Fibroblast of the aortic adventitia (primary cell): ENCODE results near the gene PANK4. TPM values are rescaled to one million over a fixed set of nuclear protein-coding genes. Genes with fewer than 3 reads are reported as not detected.

Source experiments
- DNase-seq: peaks from one replicate; pipeline ENCODE4 v3.0.0-alpha.2; 2010; ENCODE audit warnings: low read depth
- H3K4me3 ChIP-seq: 2 replicates; pipeline ENCODE4 v1.5.1; 2011; ENCODE audit warnings: low read depth, mild to moderate bottlenecking, control low read depth, low read length, moderate library complexity
- total RNA-seq: library from RNA; depleted of rRNA; stranded (reverse); fragments of >200 nt; gene quantifications from 2 replicates; pipeline ENCODE4 v1.2.3, GENCODE V29; 2012; ENCODE audit warnings: low replicate concordance
- TF ChIP-seq, protein P1 (sequence below): IDR thresholded peaks from 2 replicates; pipeline ENCODE4 v1.5.1; 2011; ENCODE audit warnings: mild to moderate bottlenecking, low read length, control low read depth, inconsistent platforms; ENCODE audit not compliant: insufficient read depth

The PANK4 gene
- total RNA-seq, 1 donor, result 22.8 TPM

DNA sequence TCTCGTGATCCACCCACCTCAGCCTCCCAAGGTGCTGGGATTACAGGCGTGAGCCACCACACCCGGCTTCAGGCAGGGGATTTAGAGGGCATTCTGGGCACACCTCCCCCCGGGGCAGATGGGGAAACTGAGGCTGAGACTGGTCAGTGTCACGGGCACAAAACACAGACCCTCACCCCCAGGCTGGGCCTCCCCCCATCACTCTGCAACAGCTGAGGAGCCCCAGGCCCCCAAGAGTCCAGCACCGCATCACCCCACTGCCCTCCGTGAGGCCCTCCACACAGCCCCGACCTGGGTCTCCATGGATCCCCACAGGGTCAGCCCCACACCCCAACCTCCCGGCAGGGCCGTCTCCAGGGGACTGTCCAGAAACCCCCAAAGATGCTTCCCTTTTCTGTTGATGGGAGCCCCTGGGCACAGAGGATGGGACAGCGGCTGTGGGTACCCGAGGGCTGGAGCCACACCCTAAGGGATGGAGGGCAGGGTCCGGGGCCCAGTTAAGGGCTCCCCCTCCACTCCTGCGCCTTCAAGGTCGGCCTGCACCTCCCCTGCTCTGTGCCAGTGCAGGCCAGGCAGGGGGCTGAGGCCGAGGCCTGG, 40.8 kb upstream of the PANK4 start:
- no peak overlapping the region for H3K4me3 ChIP-seq
- DNase-seq, result no peak
- TF ChIP-seq, protein P1, sequence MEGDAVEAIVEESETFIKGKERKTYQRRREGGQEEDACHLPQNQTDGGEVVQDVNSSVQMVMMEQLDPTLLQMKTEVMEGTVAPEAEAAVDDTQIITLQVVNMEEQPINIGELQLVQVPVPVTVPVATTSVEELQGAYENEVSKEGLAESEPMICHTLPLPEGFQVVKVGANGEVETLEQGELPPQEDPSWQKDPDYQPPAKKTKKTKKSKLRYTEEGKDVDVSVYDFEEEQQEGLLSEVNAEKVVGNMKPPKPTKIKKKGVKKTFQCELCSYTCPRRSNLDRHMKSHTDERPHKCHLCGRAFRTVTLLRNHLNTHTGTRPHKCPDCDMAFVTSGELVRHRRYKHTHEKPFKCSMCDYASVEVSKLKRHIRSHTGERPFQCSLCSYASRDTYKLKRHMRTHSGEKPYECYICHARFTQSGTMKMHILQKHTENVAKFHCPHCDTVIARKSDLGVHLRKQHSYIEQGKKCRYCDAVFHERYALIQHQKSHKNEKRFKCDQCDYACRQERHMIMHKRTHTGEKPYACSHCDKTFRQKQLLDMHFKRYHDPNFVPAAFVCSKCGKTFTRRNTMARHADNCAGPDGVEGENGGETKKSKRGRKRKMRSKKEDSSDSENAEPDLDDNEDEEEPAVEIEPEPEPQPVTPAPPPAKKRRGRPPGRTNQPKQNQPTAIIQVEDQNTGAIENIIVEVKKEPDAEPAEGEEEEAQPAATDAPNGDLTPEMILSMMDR, result no peak

DNA sequence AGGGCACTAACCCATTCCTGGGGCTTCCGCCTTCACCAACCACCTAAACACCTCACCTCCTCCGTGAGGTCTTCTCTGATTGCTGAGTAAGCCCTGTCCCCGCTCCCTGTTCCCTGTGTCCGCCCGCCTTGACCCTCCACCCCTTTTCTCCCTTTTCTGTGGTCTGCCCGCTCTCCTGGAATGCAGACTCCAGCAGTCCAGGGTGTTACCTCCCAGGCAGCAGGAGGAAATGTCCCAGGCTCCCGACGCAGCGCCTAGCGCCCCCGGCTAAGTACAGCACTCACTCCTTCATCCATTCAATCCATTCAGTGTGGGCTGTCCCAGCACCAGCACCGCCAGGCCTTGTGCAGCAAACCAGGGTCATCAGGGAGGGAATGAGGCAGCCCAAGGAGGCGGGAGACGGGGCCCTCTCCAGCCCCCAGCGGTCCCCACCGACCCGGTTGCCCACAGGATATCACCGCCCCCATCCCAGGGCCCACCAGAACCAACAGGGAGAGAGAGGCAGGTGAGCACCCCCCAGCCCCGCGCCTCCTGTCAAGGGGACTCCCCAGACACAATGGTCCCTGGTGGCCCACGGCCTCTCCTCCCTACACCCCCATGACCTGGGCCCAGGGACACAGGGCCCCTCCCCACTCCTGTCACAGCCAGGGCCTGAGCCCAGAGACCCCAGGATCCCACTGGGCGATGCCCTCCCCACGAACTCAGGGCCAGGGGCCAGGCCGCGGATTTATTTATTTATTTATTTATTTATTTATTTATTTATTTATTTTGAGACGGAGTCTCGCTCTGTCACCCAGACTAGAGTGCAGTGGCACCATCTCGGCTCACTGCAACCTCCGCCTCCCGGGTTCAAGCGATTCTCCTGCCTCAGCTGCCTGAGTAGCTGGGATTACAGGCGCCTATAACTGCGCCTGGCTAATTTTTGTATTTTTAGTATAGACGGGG, 40.0 kb upstream of the PANK4 start:
- DNase-seq, result no peak
- TF ChIP-seq, protein P1, result no peak
- no peak overlapping the region for H3K4me3 ChIP-seq

DNA sequence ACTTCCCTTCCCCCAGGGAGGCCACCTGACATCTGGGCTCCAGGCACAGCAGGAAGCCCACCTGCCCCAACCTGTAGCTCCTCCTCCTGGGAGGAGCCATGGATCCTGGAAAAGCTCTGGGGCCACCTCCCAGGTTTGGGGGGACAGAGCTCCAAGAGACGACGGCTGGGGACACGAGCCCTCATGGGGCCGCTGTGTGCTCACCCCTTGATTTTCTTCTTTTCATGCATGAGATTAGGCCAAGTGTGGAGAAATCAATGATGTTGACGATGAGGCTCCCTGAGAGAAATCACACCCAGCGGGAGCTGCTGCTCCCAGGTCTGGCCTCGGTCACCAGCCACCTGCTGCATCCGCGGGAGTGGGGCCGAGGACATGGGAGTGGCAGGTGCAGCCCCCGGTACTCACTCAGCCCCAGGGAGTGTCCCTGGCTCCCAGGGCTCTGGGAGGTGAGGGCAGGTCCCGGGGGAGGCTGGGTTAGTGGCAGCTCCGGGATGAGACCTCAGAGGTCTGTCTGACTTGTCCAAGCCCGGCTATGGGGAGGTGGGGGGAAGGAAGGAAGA, 38.5 kb upstream of the PANK4 start:
- TF ChIP-seq, protein P1, result no peak
- H3K4me3 ChIP-seq, result no peak overlapping the region
- DNase-seq, result no peak

DNA sequence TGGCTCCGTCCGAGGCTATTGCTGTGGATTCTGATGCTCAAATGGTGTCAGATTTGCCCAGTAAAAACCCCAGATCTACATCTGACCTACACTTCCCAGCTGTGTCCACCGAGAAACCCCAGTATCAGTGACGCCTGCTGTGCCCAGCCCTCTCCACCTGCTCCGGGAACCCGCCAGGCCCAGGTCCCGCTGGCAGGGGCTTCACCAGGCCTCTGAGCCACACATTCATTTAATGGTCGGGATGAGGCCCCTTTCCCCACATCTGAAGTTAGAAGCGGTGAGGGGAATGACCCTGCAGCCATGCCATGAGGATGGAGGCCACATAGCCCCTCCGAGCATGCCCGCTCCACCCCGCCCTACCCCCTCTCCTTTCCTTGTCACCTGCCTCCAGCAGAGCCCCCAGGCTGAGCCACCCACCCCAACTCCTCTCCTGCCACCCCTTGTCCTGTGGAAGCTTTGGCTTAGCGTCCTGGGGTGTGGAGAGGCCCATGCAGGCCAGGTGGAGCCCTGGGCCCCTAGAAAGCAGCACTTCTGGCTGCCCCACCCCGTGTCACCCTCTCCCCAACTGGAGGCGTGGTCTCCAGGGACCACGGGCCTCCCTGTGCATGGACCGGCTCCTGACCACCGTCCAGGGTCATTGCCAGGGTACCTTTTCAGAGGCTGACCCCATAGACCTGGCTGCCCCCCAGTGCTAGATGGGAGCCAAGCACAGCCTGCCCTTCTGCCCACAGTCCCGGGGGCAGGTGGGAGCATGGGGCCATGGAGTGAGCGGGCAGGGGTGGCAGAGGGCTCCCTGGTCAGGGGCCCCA, 37.8 kb upstream of the PANK4 start:
- TF ChIP-seq, protein P1, result no peak
- no peak overlapping the region for H3K4me3 ChIP-seq
- no peak for DNase-seq

DNA sequence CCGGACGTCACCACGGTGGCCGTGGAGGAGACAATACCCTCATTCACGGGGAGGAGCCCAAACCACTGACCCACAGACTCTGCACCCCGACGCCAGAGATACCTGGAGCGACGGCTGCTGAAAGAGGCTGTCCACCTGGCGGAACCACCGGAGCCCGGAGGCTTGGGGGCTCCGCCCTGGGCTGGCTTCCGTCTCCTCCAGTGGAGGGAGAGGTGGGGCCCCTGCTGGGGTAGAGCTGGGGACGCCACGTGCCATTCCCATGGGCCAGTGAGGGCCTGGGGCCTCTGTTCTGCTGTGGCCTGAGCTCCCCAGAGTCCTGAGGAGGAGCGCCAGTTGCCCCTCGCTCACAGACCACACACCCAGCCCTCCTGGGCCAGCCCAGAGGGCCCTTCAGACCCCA, 36.8 kb upstream of the PANK4 start:
- no peak for DNase-seq
- no peak overlapping the region for H3K4me3 ChIP-seq
- TF ChIP-seq, protein P1, result no peak
